ENCODE measurements around the gene RPS14.

DNA sequence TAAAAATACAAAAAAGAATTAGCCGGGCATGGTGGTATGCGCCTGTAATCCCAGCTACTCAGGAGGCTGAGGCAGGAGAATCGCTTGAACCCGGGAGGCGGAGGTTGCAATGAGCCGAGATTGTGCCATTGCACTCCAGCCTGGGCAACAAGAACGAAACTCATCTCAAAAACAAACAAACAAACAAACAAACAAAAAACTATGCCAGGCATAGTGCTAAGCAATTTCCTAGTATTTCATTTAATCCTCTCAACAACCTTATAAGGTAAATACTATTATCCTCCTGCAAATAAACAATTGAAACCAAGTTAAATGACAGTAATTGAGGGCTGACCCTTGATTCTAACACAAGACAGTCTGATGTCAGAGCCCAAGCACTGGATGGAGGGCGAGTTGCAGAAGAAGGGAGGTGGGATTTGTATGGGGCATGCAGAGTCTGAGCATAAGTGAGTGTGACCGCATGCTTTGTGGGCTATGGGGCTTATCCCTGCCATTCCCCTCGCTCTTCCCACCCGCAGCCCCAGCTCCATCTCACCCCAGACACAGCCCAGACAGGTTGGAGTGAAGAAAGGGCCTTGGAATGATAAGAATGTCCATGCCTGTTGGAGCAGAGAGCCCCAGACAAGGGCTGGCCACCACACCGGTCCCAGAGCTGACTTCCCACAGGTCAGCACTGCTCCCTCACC is 24.3 kb upstream of the RPS14 start:
- TF ChIP-seq POLR2A (IDR thresholded peaks at IDR 0.05; ENCODE audit: low read length) (no peak), GATA1 (IDR thresholded peaks at IDR 0.05; ENCODE audit: low read depth, low read length) (no peak)

Data from erythroblast (primary cell).